IPS-18c (cell line): ENCODE results near the gene DNAJC24.

ENCODE experiments used
- H3K4me3 ChIP-seq: 2 replicates; pipeline ENCODE4 v1.7.0; 2013; ENCODE audit warnings: low read depth, mild to moderate bottlenecking, low read length, moderate library complexity; ENCODE audit not compliant: insufficient read depth
- H3K9me3 ChIP-seq: one replicate; pipeline ENCODE4 v1.6.1; 2013; ENCODE audit warnings: mild to moderate bottlenecking, low read length, moderate library complexity; ENCODE audit not compliant: control insufficient read depth, insufficient read depth

DNAJC24 gene

GRCh38 chr11:31397239-31397834 lies 27.7 kb downstream of the DNAJC24 start:
- H3K4me3 ChIP-seq = no peak overlapping the region

GRCh38 chr11:31404614-31405013 lies 35.0 kb downstream of the DNAJC24 start:
- Histone ChIP-seq H3K9me3 (no peaks in the 10 kb centered on the region), H3K4me3 (no peak overlapping the region)

More at GRCh38 chr11:31397239-31397834, 27.7 kb downstream of the DNAJC24 start:
- no peaks in the 10 kb centered on the region for H3K9me3 ChIP-seq

DNA sequence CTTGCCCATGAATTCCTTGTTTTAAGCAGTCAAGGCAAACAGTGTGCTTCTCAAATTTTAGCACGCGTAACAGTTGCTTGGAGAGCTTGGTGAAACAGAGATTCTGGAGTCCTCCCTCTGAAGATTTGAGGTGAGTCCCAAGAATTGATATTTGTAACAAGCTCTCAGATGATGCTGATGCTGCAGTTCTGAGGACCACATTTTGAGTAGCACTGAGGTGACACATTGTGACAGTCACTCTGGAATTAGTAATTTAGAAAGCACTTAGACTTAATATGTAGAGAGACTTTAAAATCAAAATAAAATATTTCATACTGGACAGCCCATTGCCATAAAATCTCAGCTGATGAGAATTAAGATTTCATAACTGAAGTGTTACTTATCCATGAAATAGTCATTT lies 38.5 kb downstream of the DNAJC24 start:
- H3K4me3 ChIP-seq = no peak overlapping the region
- no peaks in the 10 kb centered on the region for H3K9me3 ChIP-seq

DNA sequence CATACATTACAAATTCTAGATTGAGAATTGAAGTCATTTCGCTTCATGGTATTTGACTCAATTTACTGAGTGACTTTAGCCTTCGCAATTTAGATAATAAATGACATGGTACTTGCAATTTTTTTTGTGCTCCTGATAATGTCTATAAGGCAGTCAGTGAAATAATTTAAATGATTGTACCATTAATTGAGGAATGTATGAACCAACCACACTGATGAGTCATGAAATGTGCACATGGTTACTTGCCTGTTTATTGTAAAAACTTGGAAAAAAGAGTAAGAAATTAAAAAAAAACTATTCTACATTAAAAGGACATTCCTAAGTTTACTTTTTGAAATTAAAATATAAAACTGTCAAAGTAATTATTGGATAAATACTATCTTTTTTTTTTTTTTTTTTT lies 43.3 kb downstream of the DNAJC24 start:
- Histone ChIP-seq H3K4me3 (no peak overlapping the region), H3K9me3 (no peaks in the 10 kb centered on the region)

DNA sequence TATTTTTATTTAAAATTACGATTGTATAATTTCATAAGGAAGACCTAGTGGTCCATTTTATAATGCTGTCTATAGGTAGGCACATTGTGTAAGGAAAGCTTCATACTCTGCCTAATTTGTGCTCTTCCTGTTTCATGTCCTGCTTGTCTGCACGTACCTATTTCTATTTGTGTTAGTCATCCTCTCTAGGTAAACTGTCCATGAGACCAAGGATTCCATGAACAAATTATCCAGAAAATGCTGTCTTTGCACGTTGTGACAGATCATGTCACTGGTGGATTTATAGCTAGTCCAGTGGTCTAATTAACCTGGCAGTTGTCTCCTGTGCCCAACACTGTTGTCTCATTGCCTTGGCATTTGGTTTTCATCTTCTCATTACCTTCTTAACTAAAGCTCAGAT lies 44.7 kb downstream of the DNAJC24 start:
- Histone ChIP-seq H3K9me3 (no peaks in the 10 kb centered on the region), H3K4me3 (no peak overlapping the region)

DNA sequence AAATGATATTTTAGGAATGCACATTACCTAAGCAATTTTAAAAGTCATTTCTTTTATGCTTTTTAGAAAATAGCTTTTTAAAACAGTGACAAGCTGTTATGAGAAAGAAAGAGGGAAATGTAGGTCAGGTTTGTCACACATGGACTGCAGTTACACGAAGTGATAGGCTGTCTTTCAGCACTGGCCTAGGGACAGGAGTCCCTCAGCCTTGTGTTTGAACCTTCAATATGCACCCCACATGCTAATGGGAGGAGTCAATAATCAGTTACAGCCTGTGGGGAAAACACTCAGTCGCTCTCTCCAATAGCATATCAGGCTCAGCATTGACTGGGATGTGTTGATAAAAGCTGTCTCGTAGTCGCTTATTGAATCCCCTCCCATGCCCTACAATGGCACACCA lies 45.8 kb downstream of the DNAJC24 start:
- H3K4me3 ChIP-seq = no peak overlapping the region
- H3K9me3 ChIP-seq = no peaks in the 10 kb centered on the region

GRCh38 chr11:31417357-31417756 lies 47.7 kb downstream of the DNAJC24 start:
- H3K4me3 ChIP-seq = no peak overlapping the region
- H3K9me3 ChIP-seq = no peaks in the 10 kb centered on the region

DNA sequence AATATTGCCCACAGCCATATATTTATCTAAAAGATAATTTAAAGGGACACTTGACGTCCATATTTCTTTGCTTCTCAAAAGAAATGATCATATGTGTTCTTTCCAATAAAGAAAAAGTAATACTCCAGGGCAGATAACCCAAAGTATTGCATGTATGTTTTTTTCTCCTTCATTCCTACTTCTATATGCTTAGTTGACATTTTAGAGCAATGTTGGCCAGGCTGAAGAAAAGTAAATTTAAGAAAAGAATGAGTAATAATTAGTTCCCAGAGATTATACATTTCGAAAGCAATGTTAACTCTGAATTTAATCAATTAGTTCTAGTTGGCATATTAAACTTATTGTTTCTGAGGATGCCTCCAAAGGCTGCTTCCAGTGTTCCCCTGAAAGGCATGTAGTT lies 48.2 kb downstream of the DNAJC24 start:
- no peaks in the 10 kb centered on the region for H3K9me3 ChIP-seq

DNA sequence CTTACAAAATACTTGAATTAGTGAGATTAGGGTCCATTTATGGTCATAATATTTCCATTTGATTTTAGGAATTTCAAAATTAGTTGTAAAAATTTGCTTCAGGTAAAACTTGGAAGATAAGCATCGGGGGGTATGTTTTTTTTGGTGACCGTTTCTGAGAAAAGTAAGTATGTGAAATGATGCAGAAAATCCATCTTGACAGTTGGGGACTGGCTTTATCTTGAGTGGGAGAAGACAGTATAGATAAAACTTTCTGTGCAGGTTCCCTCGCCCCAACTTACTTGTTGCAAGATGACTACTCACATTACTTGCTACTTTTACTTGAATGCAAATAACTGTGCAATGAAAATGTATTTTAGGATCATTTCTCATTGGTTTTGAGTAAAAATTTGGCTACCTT lies 49.5 kb downstream of the DNAJC24 start:
- Histone ChIP-seq H3K9me3 (no peaks in the 10 kb centered on the region), H3K4me3 (no peak overlapping the region)

More for the DNA sequence above, 48.2 kb downstream of the DNAJC24 start:
- no peak overlapping the region for H3K4me3 ChIP-seq

DNA sequence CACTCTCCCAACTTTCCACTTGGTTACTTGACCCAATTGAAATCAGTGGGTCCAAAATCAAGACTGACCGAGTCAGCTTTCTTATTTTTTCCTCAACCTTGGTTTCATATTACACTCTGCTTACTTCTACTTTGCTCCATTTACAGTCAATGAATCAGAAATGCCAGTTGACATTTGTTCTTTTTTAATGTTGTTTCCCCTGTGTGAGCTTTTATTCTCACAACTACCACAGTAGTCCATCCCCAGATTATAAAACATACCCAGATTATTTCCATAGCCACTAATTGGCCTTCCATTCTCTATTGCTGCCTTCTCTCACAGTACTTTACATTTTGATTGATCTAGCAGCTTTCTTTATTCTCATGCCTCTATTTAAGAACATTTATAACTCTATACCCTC lies 50.0 kb downstream of the DNAJC24 start:
- Histone ChIP-seq H3K9me3 (no peaks in the 10 kb centered on the region), H3K4me3 (no peak overlapping the region)

DNA sequence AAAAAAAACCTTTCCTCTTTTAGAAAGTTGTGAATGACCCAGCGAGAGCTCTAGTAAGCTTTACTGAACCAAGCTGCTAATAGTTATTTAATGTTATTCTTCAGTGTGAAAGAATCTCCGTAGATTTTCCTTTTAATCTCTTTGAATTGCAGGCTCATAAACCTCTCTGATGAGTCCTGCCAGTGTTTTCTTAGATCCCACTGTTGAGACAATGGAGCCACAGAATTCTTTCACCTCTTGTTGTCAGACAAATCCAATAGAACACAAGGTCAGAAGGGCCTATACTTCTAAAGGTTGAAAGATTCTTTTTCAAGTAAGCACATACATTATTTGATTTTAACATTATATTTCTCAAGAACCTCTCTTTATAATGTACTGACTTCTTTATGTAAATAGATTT lies 52.2 kb downstream of the DNAJC24 start:
- Histone ChIP-seq H3K4me3 (no peak overlapping the region), H3K9me3 (no peaks in the 10 kb centered on the region)

- Histone ChIP-seq H3K4me3 (no peak overlapping the region), H3K9me3 (no peaks in the 10 kb centered on the region)
These were observed 53.0 kb downstream of the DNAJC24 start for GRCh38 chr11:31422703-31423102.

DNA sequence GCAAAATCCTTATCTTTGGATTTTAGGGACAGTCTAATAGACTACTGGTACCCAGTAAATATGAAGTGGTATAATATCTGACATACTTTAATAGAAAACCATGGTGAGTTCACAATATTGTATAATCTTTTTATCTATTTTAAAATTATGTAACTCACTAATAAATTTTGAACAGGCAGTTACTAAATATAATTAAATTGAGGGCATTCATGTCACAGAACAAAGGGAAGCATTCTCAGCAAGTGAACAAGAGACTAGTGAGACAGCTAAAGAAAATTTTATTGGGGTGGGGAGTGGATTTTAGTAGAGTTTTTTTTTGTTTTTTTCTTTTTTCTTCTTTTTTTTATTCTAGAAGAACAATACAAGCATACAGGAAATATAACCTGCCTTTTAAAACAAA lies 55.0 kb downstream of the DNAJC24 start:
- no peaks in the 10 kb centered on the region for H3K9me3 ChIP-seq

DNA sequence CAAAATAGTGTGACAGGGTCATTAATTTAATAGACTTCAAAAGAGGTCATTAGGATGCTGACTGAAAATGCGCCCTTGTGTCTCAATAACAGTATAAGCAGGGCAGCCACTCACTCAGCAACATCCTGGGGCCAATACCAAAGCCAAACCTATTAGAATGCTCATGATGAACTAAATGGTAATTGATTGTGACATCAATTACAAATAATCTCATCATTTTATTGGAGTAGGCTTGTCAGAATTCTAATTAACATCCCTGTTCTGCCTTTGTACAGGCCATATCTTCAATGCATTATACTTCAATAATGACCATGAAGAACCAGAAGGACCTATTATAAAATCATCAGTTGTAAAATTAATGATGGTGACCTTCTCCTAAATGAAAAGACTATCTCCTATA lies 64.2 kb downstream of the DNAJC24 start:
- H3K9me3 ChIP-seq = no peaks in the 10 kb centered on the region
- H3K4me3 ChIP-seq = no peak overlapping the region

More for the DNA sequence above, 55.0 kb downstream of the DNAJC24 start:
- H3K4me3 ChIP-seq = no peak overlapping the region

GRCh38 chr11:31437742-31438435 lies 68.2 kb downstream of the DNAJC24 start:
- Histone ChIP-seq H3K4me3 (no peak overlapping the region), H3K9me3 (no peaks in the 10 kb centered on the region)

GRCh38 chr11:31441296-31441695 lies 71.6 kb downstream of the DNAJC24 start:
- H3K9me3 ChIP-seq = no peaks in the 10 kb centered on the region

DNA sequence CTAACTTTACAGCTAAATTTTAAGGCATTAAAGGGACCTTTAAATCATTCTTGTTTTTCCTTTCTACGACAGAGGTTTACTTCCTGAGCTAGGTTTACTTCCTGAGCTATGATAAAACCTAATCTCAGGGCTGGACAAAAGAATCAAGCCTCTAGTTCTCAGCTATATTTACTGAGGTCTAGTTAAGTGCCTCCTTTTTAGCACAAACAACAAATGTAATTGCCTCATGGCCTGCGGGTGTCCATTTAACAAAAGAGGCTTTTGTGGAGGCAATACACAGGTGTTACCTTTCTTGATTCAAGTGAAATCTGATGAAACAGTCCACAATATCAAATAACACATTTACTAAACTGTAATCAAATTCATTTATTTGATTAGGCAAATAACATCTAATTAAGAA lies 72.4 kb downstream of the DNAJC24 start:
- Histone ChIP-seq H3K4me3 (no peak overlapping the region), H3K9me3 (no peaks in the 10 kb centered on the region)

More at GRCh38 chr11:31441296-31441695, 71.6 kb downstream of the DNAJC24 start:
- H3K4me3 ChIP-seq = no peak overlapping the region

GRCh38 chr11:31443802-31444201 lies 74.1 kb downstream of the DNAJC24 start:
- H3K9me3 ChIP-seq = no peaks in the 10 kb centered on the region
- H3K4me3 ChIP-seq = no peak overlapping the region

- no peak overlapping the region for H3K4me3 ChIP-seq
- H3K9me3 ChIP-seq = no peaks in the 10 kb centered on the region
These were observed 76.0 kb downstream of the DNAJC24 start for GRCh38 chr11:31445621-31446020.
